Osteocyte (in vitro differentiated cells): ENCODE data around the gene KCNAB2. TPM values are rescaled to one million over a fixed set of nuclear protein-coding genes. Genes with fewer than 3 reads are reported as not detected.

Experiments used
- DNase-seq: peaks from one replicate; pipeline ENCODE4 v3.0.0; 2021; ENCODE audit warnings: mixed read lengths; ENCODE audit not compliant: unreplicated experiment; ENCODE audit errors: extremely low spot score
- H3K27ac Mint-ChIP-seq: one replicate; pipeline ENCODE4 v1.8.0; 2021; ENCODE audit warnings: mild to moderate bottlenecking, mixed read lengths; ENCODE audit not compliant: unreplicated experiment
- H3K27me3 Mint-ChIP-seq: one replicate; pipeline ENCODE4 v1.8.0; 2021; ENCODE audit warnings: mixed read lengths; ENCODE audit not compliant: unreplicated experiment
- H3K36me3 Mint-ChIP-seq: one replicate; pipeline ENCODE4 v1.8.0; 2021; ENCODE audit warnings: mixed read lengths; ENCODE audit not compliant: unreplicated experiment
- H3K4me1 Mint-ChIP-seq: one replicate; pipeline ENCODE4 v1.8.0; 2021; ENCODE audit warnings: mixed read lengths; ENCODE audit not compliant: unreplicated experiment
- H3K4me3 Mint-ChIP-seq: one replicate; pipeline ENCODE4 v1.8.0; 2021; ENCODE audit warnings: mild to moderate bottlenecking, moderate library complexity, mixed read lengths; ENCODE audit not compliant: unreplicated experiment
- H3K9me3 Mint-ChIP-seq: one replicate; pipeline ENCODE4 v1.8.0; 2021; ENCODE audit warnings: mixed read lengths; ENCODE audit not compliant: unreplicated experiment
- total RNA-seq: library from RNA; stranded (reverse); gene quantifications from 2 replicates; pipeline ENCODE4 v1.2.1, GENCODE V29; 2021
- TF ChIP-seq, protein P1 (sequence below): fragments of 200-600 bp; sonication (generic); IDR thresholded peaks from 2 replicates; pipeline ENCODE4 v1.5.0; 2021; ENCODE audit warnings: antibody characterized with exemption, mild to moderate bottlenecking, moderate library complexity

KCNAB2 gene
- total RNA-seq, 1 donor from 2014 or later: 9.3 TPM

DNA sequence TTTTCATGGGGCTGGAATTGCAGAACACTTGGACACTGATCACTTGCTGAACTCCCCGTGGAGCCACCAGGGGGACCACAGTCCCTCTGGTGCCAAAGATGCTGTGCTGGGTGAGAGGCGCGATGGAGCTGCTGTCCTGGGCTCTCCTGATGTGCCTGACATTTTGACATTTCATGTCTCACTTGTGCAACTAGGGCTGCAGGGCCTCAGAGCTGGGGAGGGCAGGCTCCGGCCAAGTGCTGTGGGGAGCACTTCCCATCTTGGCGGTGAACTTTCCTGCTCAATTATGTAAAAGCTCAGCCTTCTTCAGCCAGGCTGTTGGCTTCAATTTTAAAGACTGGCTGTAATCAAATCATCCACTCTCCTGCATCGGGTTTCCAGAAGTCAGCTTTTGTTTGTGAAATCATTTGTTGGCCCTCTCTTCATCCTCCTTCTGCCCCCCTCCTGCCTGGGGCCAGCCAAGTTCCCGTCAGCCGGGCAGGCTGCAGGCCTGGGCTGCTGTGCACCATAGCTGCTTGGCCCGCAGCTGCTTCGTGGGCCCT is 36.8 kb downstream of the KCNAB2 start:
- DNase-seq: no peak
- Mint-ChIP-seq H3K4me1 (no peaks in the 10 kb centered on the region), H3K36me3 (no peaks in the 10 kb centered on the region), H3K27me3 (no peaks in the 10 kb centered on the region), H3K27ac (no peak overlapping the region), H3K4me3 (no peak overlapping the region), H3K9me3 (no peaks in the 10 kb centered on the region)
- TF ChIP-seq, protein P1, sequence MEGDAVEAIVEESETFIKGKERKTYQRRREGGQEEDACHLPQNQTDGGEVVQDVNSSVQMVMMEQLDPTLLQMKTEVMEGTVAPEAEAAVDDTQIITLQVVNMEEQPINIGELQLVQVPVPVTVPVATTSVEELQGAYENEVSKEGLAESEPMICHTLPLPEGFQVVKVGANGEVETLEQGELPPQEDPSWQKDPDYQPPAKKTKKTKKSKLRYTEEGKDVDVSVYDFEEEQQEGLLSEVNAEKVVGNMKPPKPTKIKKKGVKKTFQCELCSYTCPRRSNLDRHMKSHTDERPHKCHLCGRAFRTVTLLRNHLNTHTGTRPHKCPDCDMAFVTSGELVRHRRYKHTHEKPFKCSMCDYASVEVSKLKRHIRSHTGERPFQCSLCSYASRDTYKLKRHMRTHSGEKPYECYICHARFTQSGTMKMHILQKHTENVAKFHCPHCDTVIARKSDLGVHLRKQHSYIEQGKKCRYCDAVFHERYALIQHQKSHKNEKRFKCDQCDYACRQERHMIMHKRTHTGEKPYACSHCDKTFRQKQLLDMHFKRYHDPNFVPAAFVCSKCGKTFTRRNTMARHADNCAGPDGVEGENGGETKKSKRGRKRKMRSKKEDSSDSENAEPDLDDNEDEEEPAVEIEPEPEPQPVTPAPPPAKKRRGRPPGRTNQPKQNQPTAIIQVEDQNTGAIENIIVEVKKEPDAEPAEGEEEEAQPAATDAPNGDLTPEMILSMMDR: peak; percentile 25

DNA sequence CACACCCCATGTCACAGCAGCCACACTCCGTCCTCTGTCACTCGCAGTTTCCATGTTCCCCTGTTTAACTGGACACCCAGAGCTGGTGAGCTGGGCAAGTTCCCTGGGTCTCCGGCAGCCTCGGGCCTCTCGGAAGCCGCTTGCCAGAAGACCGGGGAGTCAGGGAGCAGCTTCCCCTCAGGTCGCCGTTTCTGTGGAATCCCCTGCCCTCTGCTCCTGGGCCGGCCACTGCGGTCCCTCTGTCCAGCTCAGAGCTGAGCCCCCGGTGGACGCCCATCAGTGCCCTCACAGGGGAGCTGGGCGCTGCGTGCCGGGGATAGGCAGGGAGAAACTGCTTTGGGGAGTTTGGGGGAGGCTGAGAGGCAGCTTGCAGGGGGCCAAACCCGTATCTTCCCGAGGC is 37.7 kb downstream of the KCNAB2 start:
- Mint-ChIP-seq H3K27me3 (no peaks in the 10 kb centered on the region), H3K4me3 (no peak overlapping the region), H3K27ac (no peak overlapping the region), H3K9me3 (no peaks in the 10 kb centered on the region), H3K36me3 (no peaks in the 10 kb centered on the region), H3K4me1 (no peaks in the 10 kb centered on the region)
- TF ChIP-seq, protein P1: no peak
- DNase-seq: no peak

DNA sequence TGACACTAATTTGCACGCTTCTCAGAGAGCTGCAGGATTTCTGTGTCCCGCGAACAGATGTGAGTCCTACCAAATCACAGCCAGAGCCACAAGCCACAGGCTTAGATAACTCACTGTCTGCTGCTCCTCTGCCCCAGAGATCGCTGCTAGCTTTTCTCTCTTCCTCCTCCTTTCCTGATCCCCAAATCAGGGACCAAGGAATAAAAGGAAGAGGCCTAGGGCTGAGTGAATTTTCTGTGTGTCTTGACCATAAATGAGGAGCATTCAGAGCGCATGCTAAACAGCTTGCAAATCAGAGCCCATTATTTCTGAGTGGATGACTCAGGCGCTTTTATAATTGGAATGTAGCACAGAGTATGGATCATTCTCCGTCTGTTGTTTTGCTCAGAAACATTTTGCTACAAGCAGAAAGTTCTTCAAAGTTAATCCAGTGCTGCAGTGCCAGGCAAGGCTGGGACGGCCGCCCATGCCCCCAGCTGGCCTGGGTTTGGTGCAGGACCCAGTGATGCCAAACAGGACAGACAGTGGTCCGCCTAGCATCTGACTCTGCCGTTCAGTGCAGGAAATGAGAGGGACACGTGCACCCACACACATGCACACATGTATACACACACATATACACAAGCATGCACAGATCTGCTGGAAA is 38.2 kb downstream of the KCNAB2 start:
- Mint-ChIP-seq H3K36me3 (no peaks in the 10 kb centered on the region), H3K4me1 (no peaks in the 10 kb centered on the region), H3K4me3 (no peak overlapping the region), H3K27me3 (no peaks in the 10 kb centered on the region), H3K27ac (no peak overlapping the region), H3K9me3 (no peaks in the 10 kb centered on the region)
- TF ChIP-seq, protein P1: no peak
- no peak for DNase-seq

DNA sequence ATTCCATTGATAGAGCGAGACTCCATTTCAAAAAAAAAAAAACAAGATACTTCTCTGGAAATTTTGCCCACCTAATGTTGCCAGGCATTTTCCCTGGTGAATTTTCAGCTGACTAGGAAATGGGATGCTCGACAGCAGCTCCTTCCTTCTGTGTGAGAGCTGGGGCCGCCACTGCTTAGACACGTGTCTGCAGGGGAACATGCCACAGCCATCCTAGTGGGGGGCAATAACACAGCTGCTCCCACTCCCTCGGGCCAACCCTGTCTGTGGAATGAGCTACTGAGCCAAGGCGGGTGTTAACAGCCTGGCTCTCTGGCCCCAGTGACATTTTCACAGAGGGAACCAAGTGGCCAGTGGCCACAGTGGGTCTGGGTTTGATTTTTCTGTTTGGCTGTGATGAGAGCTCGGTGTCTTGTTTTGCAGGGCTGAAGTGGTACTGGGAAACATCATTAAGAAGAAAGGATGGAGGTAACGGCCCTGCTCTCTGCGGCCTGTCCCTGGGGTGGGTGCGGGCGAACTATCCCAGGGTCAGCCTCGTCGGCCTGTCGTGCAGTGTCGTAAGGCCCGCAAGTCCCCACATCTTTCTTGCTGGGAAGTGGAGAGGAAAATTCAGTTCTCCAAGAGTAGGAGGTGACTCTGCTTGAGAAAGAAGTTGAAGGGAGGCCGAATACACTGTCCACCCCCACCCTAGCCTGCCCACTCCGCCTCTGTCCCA is 39.2 kb downstream of the KCNAB2 start:
- Mint-ChIP-seq H3K4me1 (no peaks in the 10 kb centered on the region), H3K27ac (no peak overlapping the region), H3K36me3 (no peaks in the 10 kb centered on the region), H3K27me3 (no peaks in the 10 kb centered on the region), H3K4me3 (no peak overlapping the region), H3K9me3 (no peaks in the 10 kb centered on the region)
- no peak for DNase-seq
- TF ChIP-seq, protein P1: no peak

DNA sequence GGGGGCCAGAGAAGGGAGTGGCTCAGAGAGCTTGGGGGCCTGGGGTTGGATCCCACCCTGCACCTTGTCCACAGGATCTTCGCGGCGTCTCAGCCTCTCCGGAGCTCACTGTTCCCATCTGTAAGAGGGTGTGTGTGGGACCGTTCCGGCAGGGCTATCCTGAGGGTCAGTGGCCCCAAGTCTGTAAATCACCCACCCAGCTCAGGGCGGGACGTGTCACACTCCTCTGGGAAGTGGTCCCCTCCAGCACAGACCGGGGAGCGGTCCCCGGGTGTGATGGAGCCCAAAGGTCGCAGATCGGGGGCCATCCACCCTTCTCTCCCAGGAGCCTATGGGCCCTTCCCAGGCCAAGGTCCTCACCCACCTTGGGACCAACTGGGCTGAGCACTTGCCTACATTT is 40.0 kb downstream of the KCNAB2 start:
- H3K4me1 Mint-ChIP-seq: no peaks in the 10 kb centered on the region
- H3K9me3 Mint-ChIP-seq: no peaks in the 10 kb centered on the region
- TF ChIP-seq, protein P1: no peak
- H3K4me3 Mint-ChIP-seq: no peak overlapping the region
- DNase-seq: no peak
- no peaks in the 10 kb centered on the region for H3K36me3 Mint-ChIP-seq
- H3K27me3 Mint-ChIP-seq: no peaks in the 10 kb centered on the region
- no peak overlapping the region for H3K27ac Mint-ChIP-seq
